Fibroblast of lung (primary cell): ENCODE measurements around the gene CARHSP1. TPM values are rescaled to one million over a fixed set of nuclear protein-coding genes. Genes with fewer than 3 reads are reported as not detected.

Experiments used
- DNase-seq, 2 donors: peaks; one replicate each; pipeline versions ENCODE4 v3.0.0 to v3.0.0-alpha.2; 2010; ENCODE audit warnings: low read depth in 2 of 2
- H2AFZ ChIP-seq: 2 replicates; pipeline ENCODE4 v1.5.1; 2012; ENCODE audit warnings: low read length, control low read depth, inconsistent platforms
- H3K27ac ChIP-seq: 2 replicates; pipeline ENCODE4 v1.5.1; 2011; ENCODE audit warnings: low read length, control low read depth; ENCODE audit not compliant: insufficient read depth
- H3K27me3 ChIP-seq: 2 replicates; pipeline ENCODE4 v1.5.1; 2011; ENCODE audit warnings: mild to moderate bottlenecking, low read length; ENCODE audit not compliant: control insufficient read depth, insufficient read depth
- H3K36me3 ChIP-seq: 2 replicates; pipeline ENCODE4 v1.5.1; 2011; ENCODE audit warnings: low read length; ENCODE audit not compliant: control insufficient read depth, insufficient read depth
- H3K4me1 ChIP-seq: 2 replicates; pipeline ENCODE4 v1.5.1; 2011; ENCODE audit warnings: low read length; ENCODE audit not compliant: control insufficient read depth, insufficient read depth; ENCODE audit errors: extremely low read depth
- H3K4me2 ChIP-seq: 2 replicates; pipeline ENCODE4 v1.5.1; 2011; ENCODE audit warnings: low read length, control low read depth; ENCODE audit not compliant: insufficient read depth; ENCODE audit errors: extremely low read depth
- H3K4me3 ChIP-seq, 4 experiments: fragments of 200-600 bp in 1 of 4; sonication (generic) in 1 of 4; replicated peaks in 1 of 4; 2 replicates each; pipeline ENCODE4 v1.5.1; 2011 to 2016; ENCODE audit warnings: low read length in 4 of 4, low read depth in 3 of 4, mild to moderate bottlenecking in 3 of 4, control low read depth in 2 of 4, inconsistent platforms in 1 of 4, mixed read lengths in 1 of 4; ENCODE audit not compliant: insufficient read depth in 1 of 4; ENCODE audit errors: control extremely low read depth in 1 of 4
- H3K79me2 ChIP-seq: 2 replicates; pipeline ENCODE4 v1.5.1; 2012; ENCODE audit warnings: mild to moderate bottlenecking, low read length, inconsistent platforms; ENCODE audit not compliant: control insufficient read depth, insufficient read depth
- H3K9ac ChIP-seq: 2 replicates; pipeline ENCODE4 v1.5.1; 2011; ENCODE audit warnings: mild to moderate bottlenecking, low read length, control low read depth; ENCODE audit not compliant: insufficient read depth
- H3K9me3 ChIP-seq: 2 replicates; pipeline ENCODE4 v1.5.1; 2012; ENCODE audit warnings: low read depth, low read length; ENCODE audit not compliant: control insufficient read depth, insufficient read depth
- H4K20me1 ChIP-seq: 2 replicates; pipeline ENCODE4 v1.5.1; 2011; ENCODE audit warnings: low read length; ENCODE audit not compliant: control insufficient read depth, insufficient read depth; ENCODE audit errors: extremely low read depth
- EZH2 ChIP-seq: IDR thresholded peaks from 2 replicates; pipeline ENCODE4 v1.5.1; 2012; ENCODE audit warnings: low read length, control low read depth, mild to moderate bottlenecking; ENCODE audit errors: missing control alignments
- polyA plus RNA-seq, 2 donors: library from polyadenylated mRNA; depleted of rRNA in 1 of 2; stranded (reverse) in 1 of 2; unstranded in 1 of 2; fragments of >200 nt; gene quantifications; 2 replicates each; pipeline ENCODE4 v1.2.1, GENCODE V29; 2011 to 2012; ENCODE audit warnings: missing spikeins in 1 of 2
- total RNA-seq: library from RNA; depleted of rRNA; stranded (reverse); fragments of >200 nt; gene quantifications from 2 replicates; pipeline ENCODE4 v1.2.1, GENCODE V29; 2014
- TF ChIP-seq, protein P1 (sequence below), 2 donors: IDR thresholded peaks in 1 of 2; conservative IDR thresholded peaks in 1 of 2; 1 replicate in 1 of 2; 2 replicates in 1 of 2; pipeline ENCODE4 v1.5.1; 2011 to 2012; ENCODE audit warnings: low read length in 2 of 2, control low read depth in 1 of 2, inconsistent platforms in 1 of 2, low read depth in 1 of 2, mild to moderate bottlenecking in 1 of 2

The CARHSP1 gene
- total and polyA plus RNA-seq, 2 donors (not counting 1 experiment from before 2014, with no cell fraction given), result 90.9 to 108 TPM

DNA sequence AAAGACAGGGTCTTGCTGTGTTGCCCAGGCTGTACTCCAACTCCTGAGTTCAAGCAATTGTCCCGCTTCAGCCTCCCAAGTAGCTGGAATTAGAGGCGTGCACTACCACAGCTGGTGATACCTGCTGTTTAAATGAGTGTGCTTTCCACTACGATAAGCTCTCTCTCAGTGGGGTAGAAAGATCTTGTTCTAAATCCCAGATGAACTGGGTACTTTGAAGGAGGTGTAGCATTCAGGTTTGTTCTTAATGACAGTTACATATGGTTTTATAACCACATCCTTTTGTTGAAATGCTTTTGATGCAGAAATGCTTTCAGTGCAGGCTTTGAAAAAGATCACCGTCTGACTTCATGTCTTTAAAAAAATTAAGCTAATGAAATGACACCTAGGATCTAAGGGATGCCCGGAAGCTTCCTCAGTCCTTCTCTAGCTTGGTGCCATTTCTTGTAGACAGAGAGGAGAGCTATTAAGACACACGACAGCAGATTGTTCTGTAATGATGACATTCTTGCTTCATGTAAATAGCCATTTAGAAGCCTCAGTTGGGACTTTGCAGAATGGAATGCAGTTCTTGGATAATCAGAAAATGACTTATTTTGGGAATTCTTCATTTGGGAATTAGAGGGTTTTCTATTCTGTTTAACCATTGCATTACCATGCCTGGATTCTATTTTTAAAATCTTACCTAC, 51.7 kb downstream of the CARHSP1 start:
- Histone ChIP-seq H3K9ac (no peak overlapping the region), H3K4me1 (peaks cover 3% of the 10 kb centered on the region), H3K4me3 (no peak overlapping the region), H3K9me3 (no peaks in the 10 kb centered on the region), H3K36me3 (peaks cover 32% of the 10 kb centered on the region), H4K20me1 (no peaks in the 10 kb centered on the region), H3K79me2 (peaks cover 2% of the 10 kb centered on the region), H3K27ac (no peak overlapping the region), H2AFZ (no peak overlapping the region), H3K27me3 (no peaks in the 10 kb centered on the region), H3K4me2 (no peak overlapping the region)
- DNase-seq, result peak in 1 of 2 donors; percentile 12
- TF ChIP-seq, protein P1, sequence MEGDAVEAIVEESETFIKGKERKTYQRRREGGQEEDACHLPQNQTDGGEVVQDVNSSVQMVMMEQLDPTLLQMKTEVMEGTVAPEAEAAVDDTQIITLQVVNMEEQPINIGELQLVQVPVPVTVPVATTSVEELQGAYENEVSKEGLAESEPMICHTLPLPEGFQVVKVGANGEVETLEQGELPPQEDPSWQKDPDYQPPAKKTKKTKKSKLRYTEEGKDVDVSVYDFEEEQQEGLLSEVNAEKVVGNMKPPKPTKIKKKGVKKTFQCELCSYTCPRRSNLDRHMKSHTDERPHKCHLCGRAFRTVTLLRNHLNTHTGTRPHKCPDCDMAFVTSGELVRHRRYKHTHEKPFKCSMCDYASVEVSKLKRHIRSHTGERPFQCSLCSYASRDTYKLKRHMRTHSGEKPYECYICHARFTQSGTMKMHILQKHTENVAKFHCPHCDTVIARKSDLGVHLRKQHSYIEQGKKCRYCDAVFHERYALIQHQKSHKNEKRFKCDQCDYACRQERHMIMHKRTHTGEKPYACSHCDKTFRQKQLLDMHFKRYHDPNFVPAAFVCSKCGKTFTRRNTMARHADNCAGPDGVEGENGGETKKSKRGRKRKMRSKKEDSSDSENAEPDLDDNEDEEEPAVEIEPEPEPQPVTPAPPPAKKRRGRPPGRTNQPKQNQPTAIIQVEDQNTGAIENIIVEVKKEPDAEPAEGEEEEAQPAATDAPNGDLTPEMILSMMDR (conservative IDR thresholded peaks at IDR 0.05 in 1 of 2, IDR thresholded peaks at IDR 0.05 in 1 of 2; ENCODE audit: low read depth in 1 of 2, low read length in 2 of 2), result no peak
- TF ChIP-seq EZH2, result no peak

DNA sequence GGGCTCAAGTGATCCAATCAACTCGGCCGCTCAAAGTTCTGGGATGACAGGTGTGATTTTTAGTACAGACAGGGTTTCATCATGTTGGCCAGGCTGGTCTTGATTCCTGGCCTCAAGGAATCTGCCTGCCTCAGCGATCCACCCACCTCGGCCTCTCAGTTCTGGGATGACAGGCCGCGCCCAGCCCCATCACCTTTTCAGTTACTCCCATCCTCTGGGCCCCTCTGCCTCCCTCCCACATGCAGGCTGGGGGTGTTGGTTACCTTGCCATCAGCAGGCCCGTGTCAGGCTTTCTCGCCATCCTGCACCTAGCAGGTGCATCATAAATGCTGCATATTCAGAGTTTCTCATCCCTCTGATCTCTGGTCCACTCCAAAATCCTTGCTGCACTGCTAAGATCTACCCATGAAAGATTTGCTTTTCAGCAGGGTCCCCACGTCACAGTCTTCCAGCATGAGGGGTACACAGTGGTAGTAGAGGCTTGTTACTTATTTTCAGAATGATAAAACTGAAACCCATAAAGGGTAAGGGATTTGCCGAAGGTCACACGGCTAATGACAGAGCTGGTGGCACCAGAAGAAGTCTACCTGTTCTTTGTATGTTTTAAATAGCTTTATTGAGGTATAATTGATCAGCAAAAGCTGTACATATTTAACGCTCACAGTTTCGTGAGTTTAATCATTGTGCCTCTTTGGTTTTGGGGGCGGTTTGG, 54.6 kb downstream of the CARHSP1 start:
- no peak overlapping the region for H3K27ac ChIP-seq
- no peak for DNase-seq
- no peaks in the 10 kb centered on the region for H4K20me1 ChIP-seq
- H3K9me3 ChIP-seq, result no peaks in the 10 kb centered on the region
- no peak for TF ChIP-seq EZH2
- TF ChIP-seq, protein P1 (conservative IDR thresholded peaks at IDR 0.05 in 1 of 2, IDR thresholded peaks at IDR 0.05 in 1 of 2; ENCODE audit: low read depth in 1 of 2, low read length in 2 of 2), result no peak
- no peak overlapping the region for H2AFZ ChIP-seq
- H3K9ac ChIP-seq, result no peak overlapping the region
- no peaks in the 10 kb centered on the region for H3K79me2 ChIP-seq
- H3K4me2 ChIP-seq, result no peak overlapping the region
- no peak overlapping the region for H3K4me3 ChIP-seq
- H3K36me3 ChIP-seq, result peaks cover 30% of the 10 kb centered on the region
- H3K4me1 ChIP-seq, result peaks cover 3% of the 10 kb centered on the region
- H3K27me3 ChIP-seq, result no peaks in the 10 kb centered on the region

DNA sequence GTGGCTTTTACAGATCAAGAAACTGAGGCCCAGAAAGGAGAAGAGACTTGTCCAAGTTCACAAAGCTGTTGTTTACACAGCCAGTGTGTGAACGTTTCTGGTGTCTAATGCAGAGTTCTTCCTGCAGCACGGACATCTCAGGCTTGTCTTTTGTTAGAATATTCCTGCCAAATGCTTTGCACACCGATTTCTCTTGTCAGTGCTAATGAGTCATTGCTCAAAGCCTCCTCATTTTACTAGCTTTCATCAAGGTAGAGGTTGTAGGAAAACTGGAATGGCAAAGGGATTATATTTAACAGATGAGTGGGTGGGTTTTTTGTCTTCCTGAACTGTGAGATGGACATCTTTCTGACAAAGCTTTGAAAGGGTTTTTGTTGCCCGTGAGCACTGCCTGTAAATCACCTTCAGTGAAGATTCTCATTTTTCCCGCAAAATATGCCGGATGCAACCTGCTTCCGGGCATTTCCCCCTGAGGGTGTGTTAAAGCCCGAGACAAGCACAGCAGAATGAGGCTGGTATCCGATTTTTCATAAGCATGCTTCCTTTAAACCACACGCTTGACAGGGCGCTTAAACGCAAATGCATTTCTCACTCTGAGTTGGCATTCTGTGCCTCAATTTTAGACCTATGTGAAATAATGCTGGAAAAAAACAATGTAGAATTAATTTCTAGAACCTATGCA, 56.5 kb downstream of the CARHSP1 start:
- H3K4me1 ChIP-seq, result no peaks in the 10 kb centered on the region
- no peak overlapping the region for H3K4me2 ChIP-seq
- no peak overlapping the region for H2AFZ ChIP-seq
- no peaks in the 10 kb centered on the region for H3K27me3 ChIP-seq
- no peaks in the 10 kb centered on the region for H3K9me3 ChIP-seq
- peaks cover 1% of the 10 kb centered on the region for H3K79me2 ChIP-seq
- no peak for DNase-seq
- no peak overlapping the region for H3K4me3 ChIP-seq
- no peaks in the 10 kb centered on the region for H4K20me1 ChIP-seq
- H3K9ac ChIP-seq, result no peak overlapping the region
- TF ChIP-seq EZH2, result no peak
- TF ChIP-seq, protein P1 (conservative IDR thresholded peaks at IDR 0.05 in 1 of 2, IDR thresholded peaks at IDR 0.05 in 1 of 2; ENCODE audit: low read depth in 1 of 2, low read length in 2 of 2), result no peak
- peaks cover 31% of the 10 kb centered on the region for H3K36me3 ChIP-seq
- no peak overlapping the region for H3K27ac ChIP-seq
